Measurements from ENCODE around the gene CTNNA2.

The CTNNA2 gene

GRCh38 chr2:79788952-79789651 is 276.3 kb downstream of the CTNNA2 start:
- H3K9ac ChIP-seq: no peak overlapping the region
- H4K20me1 ChIP-seq: no peaks in the 10 kb centered on the region
- H3K27ac ChIP-seq: no peak overlapping the region
- H3K36me3 ChIP-seq: no peaks in the 10 kb centered on the region
- H3K4me2 ChIP-seq: peak overlapping the region in 2 of 11 experiments; percentile 24 to 45; a peak in 3 of 22 replicates
- no peaks in the 10 kb centered on the region for H3K9me3 ChIP-seq (replicated peaks in 1 of 11)
- H3K4me3 ChIP-seq: no peak overlapping the region
- TF ChIP-seq Cebpa-rat (IDR thresholded peaks at IDR 0.05): no peak
- no peaks in the 10 kb centered on the region for H3K27me3 ChIP-seq
- peaks cover 0 to 12% (median 0%) of the 10 kb centered on the region in 10 experiments; a peak in 3 of 20 replicates for H3K4me1 ChIP-seq

DNA sequence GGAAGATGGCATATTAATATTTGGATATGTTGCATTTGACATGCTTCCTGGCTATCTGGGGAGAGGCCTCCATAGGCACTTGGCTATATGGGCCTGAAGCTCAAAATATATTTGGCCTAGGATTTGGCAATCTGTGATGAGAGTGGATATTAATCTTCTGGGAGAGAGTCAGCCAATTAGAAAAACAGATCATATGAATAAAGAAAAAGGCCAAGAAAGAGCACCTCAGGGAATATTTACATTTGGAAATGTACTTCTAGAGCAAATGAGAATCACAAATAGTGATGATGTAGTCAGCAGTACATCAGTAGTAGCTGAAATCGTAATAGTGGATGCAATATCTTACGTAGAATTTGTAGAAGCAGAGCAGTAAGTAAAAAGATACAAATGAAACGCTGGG is 277.0 kb downstream of the CTNNA2 start:
- no peak overlapping the region for H3K9ac ChIP-seq
- H3K27ac ChIP-seq: no peak overlapping the region
- no peaks in the 10 kb centered on the region for H3K36me3 ChIP-seq
- no peaks in the 10 kb centered on the region for H4K20me1 ChIP-seq
- H3K4me3 ChIP-seq: no peak overlapping the region
- no peaks in the 10 kb centered on the region for H3K9me3 ChIP-seq (replicated peaks in 1 of 11)
- H3K4me2 ChIP-seq: peak overlapping the region in 2 of 11 experiments; percentile 24 to 45; a peak in 3 of 22 replicates
- no peaks in the 10 kb centered on the region for H3K27me3 ChIP-seq
- TF ChIP-seq Cebpa-rat (IDR thresholded peaks at IDR 0.05): no peak
- H3K4me1 ChIP-seq: peaks cover 0 to 12% (median 0%) of the 10 kb centered on the region in 10 experiments; a peak in 3 of 20 replicates

DNA sequence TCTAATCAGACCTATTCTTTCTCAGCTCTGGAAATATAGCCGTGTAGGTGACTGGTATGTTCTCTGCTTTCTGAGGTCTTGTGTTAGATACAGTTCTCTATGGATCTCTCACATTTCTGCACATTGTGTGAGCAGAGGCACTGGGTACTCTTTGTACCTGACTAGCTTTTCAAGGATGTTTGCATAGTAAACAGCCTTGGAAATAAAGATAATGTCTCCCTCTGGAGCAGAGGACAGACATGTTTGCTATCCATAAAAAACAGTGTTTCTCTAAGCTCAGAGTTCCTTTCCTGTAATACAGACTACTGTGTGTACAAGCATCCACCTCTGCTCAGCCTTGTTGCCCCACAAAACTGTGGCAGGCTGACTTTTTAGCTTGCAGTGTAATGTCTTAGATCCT is 279.2 kb downstream of the CTNNA2 start:
- Histone ChIP-seq H4K20me1 (no peaks in the 10 kb centered on the region), H3K4me1 (peaks cover 0 to 12% (median 0%) of the 10 kb centered on the region in 10 experiments; a peak in 3 of 20 replicates), H3K36me3 (no peaks in the 10 kb centered on the region), H3K27ac (no peak overlapping the region), H3K27me3 (no peaks in the 10 kb centered on the region), H3K9ac (no peak overlapping the region), H3K4me2 (no peak overlapping the region), H3K4me3 (no peak overlapping the region), H3K9me3 (replicated peaks in 1 of 11) (no peaks in the 10 kb centered on the region)
- TF ChIP-seq Cebpa-rat (IDR thresholded peaks at IDR 0.05): no peak

- Histone ChIP-seq H3K27ac (no peak overlapping the region), H4K20me1 (no peaks in the 10 kb centered on the region), H3K4me2 (no peak overlapping the region), H3K9me3 (replicated peaks in 1 of 11) (no peaks in the 10 kb centered on the region), H3K4me3 (no peak overlapping the region), H3K27me3 (no peaks in the 10 kb centered on the region), H3K36me3 (no peaks in the 10 kb centered on the region), H3K9ac (no peak overlapping the region), H3K4me1 (peaks cover 0 to 12% (median 0%) of the 10 kb centered on the region in 10 experiments; a peak in 3 of 20 replicates)
- no peak for TF ChIP-seq Cebpa-rat (IDR thresholded peaks at IDR 0.05)
Measured at GRCh38 chr2:79793006-79793405, 280.2 kb downstream of the CTNNA2 start.

GRCh38 chr2:79796641-79797040 is 283.8 kb downstream of the CTNNA2 start:
- Histone ChIP-seq H3K36me3 (no peaks in the 10 kb centered on the region), H3K4me1 (peaks cover 0 to 33% (median 5%) of the 10 kb centered on the region in 10 experiments; a peak in 8 of 20 replicates), H3K9me3 (replicated peaks in 1 of 11) (no peaks in the 10 kb centered on the region), H3K27ac (no peak overlapping the region), H3K27me3 (no peaks in the 10 kb centered on the region), H4K20me1 (no peaks in the 10 kb centered on the region), H3K9ac (no peak overlapping the region), H3K4me3 (no peak overlapping the region), H3K4me2 (no peak overlapping the region)
- TF ChIP-seq Cebpa-rat (IDR thresholded peaks at IDR 0.05): no peak

DNA sequence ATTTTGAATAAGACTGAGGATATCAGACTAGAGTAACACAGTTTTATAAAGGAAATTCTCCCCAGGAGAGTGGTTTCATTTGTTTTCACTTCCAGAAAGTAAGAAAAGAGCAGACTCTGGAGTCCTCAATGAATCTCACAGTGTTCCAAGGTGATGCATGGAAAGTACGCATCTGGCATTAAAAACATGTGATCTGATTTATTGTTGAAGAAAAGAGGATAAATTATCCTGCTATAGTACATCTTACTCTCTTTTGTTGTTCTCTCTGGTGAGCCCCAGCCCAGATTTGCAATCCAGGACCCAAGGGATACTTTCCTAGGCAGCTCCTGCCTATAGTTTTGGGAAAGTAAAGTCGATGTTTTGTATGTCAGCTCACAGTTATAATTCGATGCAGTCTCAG is 285.9 kb downstream of the CTNNA2 start:
- H3K9me3 ChIP-seq (replicated peaks in 1 of 11): no peaks in the 10 kb centered on the region
- peak overlapping the region in 1 of 11 experiments; percentile 19; a peak in 2 of 22 replicates for H3K27ac ChIP-seq
- no peak for TF ChIP-seq Cebpa-rat (IDR thresholded peaks at IDR 0.05)
- no peaks in the 10 kb centered on the region for H3K36me3 ChIP-seq
- H3K4me3 ChIP-seq: no peak overlapping the region
- H4K20me1 ChIP-seq: no peaks in the 10 kb centered on the region
- peaks cover 0 to 34% (median 5%) of the 10 kb centered on the region in 10 experiments; a peak in 8 of 20 replicates for H3K4me1 ChIP-seq
- H3K27me3 ChIP-seq: no peaks in the 10 kb centered on the region
- no peak overlapping the region for H3K9ac ChIP-seq
- peak overlapping the region in 2 of 11 experiments; percentile 61 to 81; a peak in 3 of 22 replicates for H3K4me2 ChIP-seq

DNA sequence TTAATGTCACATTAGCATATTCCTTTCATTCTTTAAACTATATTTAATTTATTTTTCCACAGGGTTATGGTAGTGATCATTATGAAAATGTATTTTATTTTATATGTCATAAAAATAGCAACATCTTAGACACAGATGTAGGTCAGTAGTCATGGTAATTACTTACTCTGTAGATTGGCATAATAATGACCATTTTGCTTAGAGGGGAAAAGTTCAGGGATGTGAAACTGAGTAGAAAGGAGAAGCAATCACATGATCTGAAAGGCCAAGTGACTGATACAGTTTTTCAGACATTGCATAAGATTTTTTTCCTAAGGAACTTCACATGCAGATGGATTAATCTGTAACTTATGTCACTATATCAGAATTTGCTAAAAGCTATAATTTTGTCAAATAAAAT is 286.9 kb downstream of the CTNNA2 start:
- no peaks in the 10 kb centered on the region for H3K27me3 ChIP-seq
- H3K4me1 ChIP-seq: peaks cover 0 to 34% (median 5%) of the 10 kb centered on the region in 10 experiments; a peak in 8 of 20 replicates
- H3K9me3 ChIP-seq (replicated peaks in 1 of 11): no peaks in the 10 kb centered on the region
- no peak for TF ChIP-seq Cebpa-rat (IDR thresholded peaks at IDR 0.05)
- H3K36me3 ChIP-seq: no peaks in the 10 kb centered on the region
- no peaks in the 10 kb centered on the region for H4K20me1 ChIP-seq
- H3K4me3 ChIP-seq: no peak overlapping the region
- H3K27ac ChIP-seq: peak overlapping the region in 3 of 11 experiments; percentile 11 to 47 (median 19); a peak in 4 of 22 replicates
- peak overlapping the region in 4 of 11 experiments; percentile 43 to 81 (median 60); a peak in 5 of 22 replicates for H3K4me2 ChIP-seq
- H3K9ac ChIP-seq: no peak overlapping the region

GRCh38 chr2:79801082-79801481 is 288.2 kb downstream of the CTNNA2 start:
- Histone ChIP-seq H3K36me3 (no peaks in the 10 kb centered on the region), H3K27ac (peak overlapping the region in 2 of 11 experiments; percentile 19 to 47; a peak in 3 of 22 replicates), H4K20me1 (no peaks in the 10 kb centered on the region), H3K4me3 (no peak overlapping the region), H3K4me2 (peak overlapping the region in 3 of 11 experiments; percentile 46 to 81 (median 75); a peak in 6 of 22 replicates), H3K27me3 (no peaks in the 10 kb centered on the region), H3K4me1 (peaks cover 0 to 34% (median 5%) of the 10 kb centered on the region in 10 experiments; a peak in 8 of 20 replicates), H3K9ac (no peak overlapping the region), H3K9me3 (replicated peaks in 1 of 11) (no peaks in the 10 kb centered on the region)
- TF ChIP-seq Cebpa-rat (IDR thresholded peaks at IDR 0.05): no peak

DNA sequence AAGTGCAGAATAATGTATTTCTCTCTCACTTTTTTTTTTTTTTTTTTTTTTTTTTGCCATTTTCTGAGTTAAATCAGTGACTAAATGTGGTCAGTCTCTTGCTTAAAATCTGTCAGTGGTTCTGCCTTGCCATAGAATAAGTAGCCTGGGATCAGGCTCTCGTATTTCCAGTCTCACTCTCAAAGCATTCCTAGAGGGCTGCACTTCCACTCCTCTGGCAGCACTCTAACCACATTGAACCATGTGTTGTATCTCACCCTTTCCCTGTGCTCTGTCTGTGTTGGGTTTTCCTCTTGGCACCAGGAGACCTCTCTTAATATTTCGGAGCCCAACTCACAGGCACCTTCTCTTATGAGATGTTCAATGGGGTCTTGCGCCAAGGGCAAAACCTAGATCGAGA is 304.4 kb downstream of the CTNNA2 start:
- no peaks in the 10 kb centered on the region for H3K4me1 ChIP-seq
- H3K27me3 ChIP-seq: no peaks in the 10 kb centered on the region
- no peak overlapping the region for H3K4me3 ChIP-seq
- no peak overlapping the region for H3K9ac ChIP-seq
- H3K27ac ChIP-seq: no peak overlapping the region
- H3K36me3 ChIP-seq: no peaks in the 10 kb centered on the region
- H4K20me1 ChIP-seq: no peaks in the 10 kb centered on the region
- no peak overlapping the region for H3K4me2 ChIP-seq
- no peak for TF ChIP-seq Cebpa-rat (IDR thresholded peaks at IDR 0.05)
- H3K9me3 ChIP-seq (replicated peaks in 1 of 11): no peaks in the 10 kb centered on the region

DNA sequence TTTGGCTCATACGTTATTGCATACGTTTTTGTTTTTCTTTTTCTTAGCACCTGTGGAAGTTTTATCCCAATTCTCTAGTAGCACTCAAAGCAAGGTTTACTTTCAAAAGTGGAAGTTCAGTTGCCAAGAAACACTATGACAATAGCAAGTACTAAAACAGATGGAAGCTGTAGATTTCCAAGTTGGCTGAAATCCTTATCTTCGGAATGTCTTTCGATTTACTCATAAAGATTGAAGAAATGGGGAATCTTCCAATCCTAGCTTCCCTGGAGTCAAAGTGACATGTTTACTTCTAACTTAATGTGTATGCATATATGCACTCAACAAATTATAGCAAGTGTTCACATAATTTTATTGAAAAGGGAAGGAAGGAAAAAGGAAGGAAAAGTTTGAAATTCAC is 307.4 kb downstream of the CTNNA2 start:
- Histone ChIP-seq H3K36me3 (no peaks in the 10 kb centered on the region), H3K4me2 (no peak overlapping the region), H3K4me3 (no peak overlapping the region), H3K27ac (no peak overlapping the region), H3K4me1 (no peaks in the 10 kb centered on the region), H3K9ac (no peak overlapping the region), H3K9me3 (replicated peaks in 1 of 11) (no peaks in the 10 kb centered on the region), H3K27me3 (no peaks in the 10 kb centered on the region), H4K20me1 (no peaks in the 10 kb centered on the region)
- no peak for TF ChIP-seq Cebpa-rat (IDR thresholded peaks at IDR 0.05)
